Ammon's horn (tissue), 1 donor: ENCODE data around the gene VAV1.
"Not testable (repeated sequence)": the region's sequence is repeated elsewhere in the genome, so short reads cannot be mapped to it uniquely, and the experiment has no call there.

Source experiments
- DNase-seq: peaks from one replicate; pipeline ENCODE4 v3.0.0-alpha.2; 2016; ENCODE audit warnings: low spot score

The VAV1 gene

GRCh38 chr19:6760606-6761005 lies 11.9 kb upstream of the VAV1 start:
- DNase-seq, result no peak

GRCh38 chr19:6761053-6761676 lies 11.3 kb upstream of the VAV1 start:
- no peak for DNase-seq

GRCh38 chr19:6762253-6762797 lies 10.2 kb upstream of the VAV1 start:
- DNase-seq, result not testable (repeated sequence)

GRCh38 chr19:6765738-6766356 lies 6.7 kb upstream of the VAV1 start:
- no peak for DNase-seq

- no peak for DNase-seq
Observed at GRCh38 chr19:6766357-6767080, 6.0 kb upstream of the VAV1 start.

- DNase-seq, result no peak
Observed at GRCh38 chr19:6767081-6767356, 5.5 kb upstream of the VAV1 start.

GRCh38 chr19:6767357-6768235 lies 4.9 kb upstream of the VAV1 start, which contains the start of gene SH2D3A:
TSS of gene SH2D3A (minus strand) at chr19:6767435. CDS start at chr19:6763748, 3,687 bp downstream.
- DNase-seq, result peak; percentile 22

GRCh38 chr19:6768236-6768785 lies 4.2 kb upstream of the VAV1 start:
- DNase-seq, result no peak

- no peak for DNase-seq
Observed at GRCh38 chr19:6769006-6769619, 3.4 kb upstream of the VAV1 start.

- not testable (repeated sequence) for DNase-seq
Observed at GRCh38 chr19:6771648-6772027, 870 bp upstream of the VAV1 start.

- DNase-seq, result no peak
Observed at GRCh38 chr19:6772866-6773322, 386 bp downstream of the VAV1 start.

- peak; percentile 46 for DNase-seq
Observed at GRCh38 chr19:6773323-6773931, 919 bp downstream of the VAV1 start.

GRCh38 chr19:6774821-6775707 lies 2.6 kb downstream of the VAV1 start:
- DNase-seq, result peak; percentile 29

GRCh38 chr19:6776045-6776444 lies 3.5 kb downstream of the VAV1 start:
- DNase-seq, result not testable (repeated sequence)

GRCh38 chr19:6776999-6777398 lies 4.5 kb downstream of the VAV1 start:
- DNase-seq, result no peak

GRCh38 chr19:6777434-6777833 lies 4.9 kb downstream of the VAV1 start:
- no peak for DNase-seq

- no peak for DNase-seq
Observed at GRCh38 chr19:6778386-6778785, 5.9 kb downstream of the VAV1 start.

GRCh38 chr19:6779206-6779605 lies 6.7 kb downstream of the VAV1 start:
- no peak for DNase-seq

GRCh38 chr19:6787393-6787792 lies 14.9 kb downstream of the VAV1 start:
- DNase-seq, result no peak

GRCh38 chr19:6788896-6789295 lies 16.4 kb downstream of the VAV1 start:
- no peak for DNase-seq
